GM23338 (cell line): ENCODE data around the gene GTSF1L. TPM values are rescaled to one million over a fixed set of nuclear protein-coding genes. Genes with fewer than 3 reads are reported as not detected.

Experiments
- ATAC-seq: fragments of 200-7000 bp; cut with Tn5 transposase; 3 replicates; pipeline ENCODE4 v1.9.1; 2020
- DNase-seq: peaks from one replicate; pipeline ENCODE4 v3.0.0-alpha.2; 2015; ENCODE audit warnings: low spot score
- H2AFZ ChIP-seq: fragments of 200-600 bp; sonication (generic); 2 replicates; pipeline ENCODE4 v1.8.0; 2016; ENCODE audit warnings: antibody characterized with exemption, mild to moderate bottlenecking, moderate library complexity
- H3F3A ChIP-seq: fragments of 200-600 bp; sonication (generic); replicated peaks from 2 replicates; pipeline ENCODE4 v1.8.0; 2017; ENCODE audit warnings: antibody characterized with exemption, mixed run types, low read depth
- H3K27ac ChIP-seq: fragments of 200-600 bp; sonication (generic); 2 replicates; pipeline ENCODE4 v1.6.1; 2016; ENCODE audit warnings: low read depth
- H3K27me3 ChIP-seq: fragments of 200-600 bp; sonication (generic); 2 replicates; pipeline ENCODE4 v1.8.0; 2016; ENCODE audit warnings: mild to moderate bottlenecking, mixed run types, moderate library complexity; ENCODE audit not compliant: insufficient read depth
- H3K36me3 ChIP-seq: fragments of 200-600 bp; sonication (generic); 2 replicates; pipeline ENCODE4 v1.8.0; 2016; ENCODE audit warnings: mild to moderate bottlenecking; ENCODE audit not compliant: insufficient read depth
- H3K4me1 ChIP-seq: fragments of 200-600 bp; sonication (generic); 2 replicates; pipeline ENCODE4 v1.8.0; 2016; ENCODE audit warnings: mild to moderate bottlenecking, moderate library complexity; ENCODE audit not compliant: insufficient read depth
- H3K4me2 ChIP-seq: fragments of 200-600 bp; sonication (generic); 2 replicates; pipeline ENCODE4 v1.7.1; 2017; ENCODE audit warnings: mixed run types
- H3K4me3 ChIP-seq: fragments of 200-600 bp; sonication (generic); 2 replicates; pipeline ENCODE4 v1.6.1; 2016; ENCODE audit warnings: mixed run types
- H3K79me2 ChIP-seq: fragments of 200-600 bp; sonication (generic); replicated peaks from 2 replicates; pipeline ENCODE4 v1.8.0; 2017; ENCODE audit warnings: mild to moderate bottlenecking; ENCODE audit not compliant: insufficient read depth
- H3K9me2 ChIP-seq: fragments of 200-600 bp; sonication (generic); 2 replicates; pipeline ENCODE4 v1.8.0; 2017; ENCODE audit not compliant: insufficient read depth
- H4K20me1 ChIP-seq: fragments of 200-600 bp; sonication (generic); replicated peaks from 2 replicates; pipeline ENCODE4 v1.8.0; 2017; ENCODE audit warnings: mild to moderate bottlenecking; ENCODE audit not compliant: insufficient read depth
- H3K27ac Mint-ChIP-seq: 2 replicates; pipeline ENCODE4 v1.8.0; 2020; ENCODE audit warnings: inconsistent platforms, mild to moderate bottlenecking, moderate library complexity, mixed read lengths
- H3K27me3 Mint-ChIP-seq: 3 replicates; pipeline ENCODE4 v1.8.0; 2022; ENCODE audit warnings: low read depth, mild to moderate bottlenecking, moderate library complexity, mixed read lengths, inconsistent platforms; ENCODE audit not compliant: insufficient read depth, poor library complexity
- H3K36me3 Mint-ChIP-seq: 3 replicates; pipeline ENCODE4 v1.8.0; 2021; ENCODE audit warnings: low read depth, mild to moderate bottlenecking, inconsistent platforms, moderate library complexity, mixed read lengths
- H3K4me1 Mint-ChIP-seq: 3 replicates; pipeline ENCODE4 v1.8.0; 2020; ENCODE audit warnings: mild to moderate bottlenecking, inconsistent platforms, mixed read lengths
- H3K4me3 Mint-ChIP-seq: 3 replicates; pipeline ENCODE4 v1.8.0; 2021; ENCODE audit warnings: moderate library complexity, mild to moderate bottlenecking, inconsistent platforms, mixed read lengths
- H3K9me3 Mint-ChIP-seq: 3 replicates; pipeline ENCODE4 v1.8.0; 2020; ENCODE audit warnings: moderate library complexity, mild to moderate bottlenecking, inconsistent platforms, mixed read lengths
- CREB1 ChIP-seq: fragments of 250-450 bp; sonication (Bioruptor Pico); IDR thresholded peaks from 2 replicates; pipeline ENCODE4 v1.5.0; 2020; ENCODE audit warnings: low read depth, mild to moderate bottlenecking, moderate library complexity
- ETS1 ChIP-seq: IDR thresholded peaks from 2 replicates; pipeline ENCODE4 v1.6.1; 2016; ENCODE audit warnings: antibody characterized with exemption
- EZH2 ChIP-seq: fragments of 200-600 bp; sonication (generic); IDR thresholded peaks from one replicate; pipeline ENCODE4 v1.8.0; 2017; ENCODE audit warnings: antibody characterized with exemption, mild to moderate bottlenecking, low read depth; ENCODE audit not compliant: unreplicated experiment
- EZH2phosphoT487 ChIP-seq: fragments of 200-600 bp; sonication (generic); IDR thresholded peaks from one replicate; pipeline ENCODE4 v1.8.1; 2018; ENCODE audit warnings: antibody characterized with exemption; ENCODE audit not compliant: unreplicated experiment
- ZNF114 ChIP-seq: fragments of 250-450 bp; sonication (Bioruptor Pico); IDR thresholded peaks from 2 replicates; pipeline ENCODE4 v1.5.0; 2020; ENCODE audit warnings: mild to moderate bottlenecking, moderate library complexity
- polyA plus RNA-seq: library from polyadenylated mRNA; unstranded; fragments of >200 nt; fragmentation: Nextera tagmentation; extraction: Ambion mirVana; gene quantifications from 2 replicates; pipeline ENCODE4 v1.2.1, GENCODE V29; 2016
- total RNA-seq: library from RNA; depleted of rRNA; stranded (reverse); fragments of >200 nt; shearing (Covaris generic); gene quantifications from 2 replicates; pipeline ENCODE4 v1.2.3, GENCODE V29; 2014
- TF ChIP-seq, protein P1 (sequence below), 2 experiments: fragments of 200-600 bp in 1 of 2; sonication (generic) in 1 of 2; conservative IDR thresholded peaks; 2 replicates each; pipeline versions ENCODE4 v1.5.1 to v1.6.1; 2016 to 2017; ENCODE audit warnings: antibody characterized with exemption in 2 of 2, low read depth in 2 of 2, mild to moderate bottlenecking in 2 of 2, moderate library complexity in 1 of 2
- TF ChIP-seq, protein P2 (sequence below): fragments of 250-450 bp; sonication (Bioruptor Pico); IDR thresholded peaks from 2 replicates; pipeline ENCODE4 v1.5.0; 2020; ENCODE audit warnings: mild to moderate bottlenecking, moderate library complexity

Gene GTSF1L
- total and polyA plus RNA-seq, 2 experiments from 2014 or later: not detected

DNA sequence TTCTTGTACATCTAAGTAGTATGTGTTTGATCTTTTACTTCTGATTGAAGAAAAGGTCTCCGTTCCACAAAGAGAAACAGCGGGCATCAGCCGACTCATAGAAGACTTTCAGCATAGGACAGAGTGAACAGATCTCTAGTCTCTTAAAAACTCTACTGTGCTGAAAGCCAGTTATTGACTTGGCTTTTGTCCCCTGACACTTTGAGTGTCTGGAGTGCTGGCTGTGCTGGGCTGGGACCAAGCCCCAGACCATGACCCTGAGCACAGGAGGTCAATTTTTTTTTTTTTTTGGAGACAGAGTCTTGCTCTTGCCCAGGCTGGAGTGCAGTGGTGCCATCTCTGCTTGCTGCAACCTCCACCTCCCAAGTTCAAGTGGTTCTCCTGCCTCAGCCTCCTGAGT lies 32.0 kb downstream of the GTSF1L start (continued):
- no peak for TF ChIP-seq CREB1 (CRISPR knock-in tag)
- no peak for TF ChIP-seq EZH2phosphoT487
- TF ChIP-seq EZH2: no peak
- TF ChIP-seq, protein P1, sequence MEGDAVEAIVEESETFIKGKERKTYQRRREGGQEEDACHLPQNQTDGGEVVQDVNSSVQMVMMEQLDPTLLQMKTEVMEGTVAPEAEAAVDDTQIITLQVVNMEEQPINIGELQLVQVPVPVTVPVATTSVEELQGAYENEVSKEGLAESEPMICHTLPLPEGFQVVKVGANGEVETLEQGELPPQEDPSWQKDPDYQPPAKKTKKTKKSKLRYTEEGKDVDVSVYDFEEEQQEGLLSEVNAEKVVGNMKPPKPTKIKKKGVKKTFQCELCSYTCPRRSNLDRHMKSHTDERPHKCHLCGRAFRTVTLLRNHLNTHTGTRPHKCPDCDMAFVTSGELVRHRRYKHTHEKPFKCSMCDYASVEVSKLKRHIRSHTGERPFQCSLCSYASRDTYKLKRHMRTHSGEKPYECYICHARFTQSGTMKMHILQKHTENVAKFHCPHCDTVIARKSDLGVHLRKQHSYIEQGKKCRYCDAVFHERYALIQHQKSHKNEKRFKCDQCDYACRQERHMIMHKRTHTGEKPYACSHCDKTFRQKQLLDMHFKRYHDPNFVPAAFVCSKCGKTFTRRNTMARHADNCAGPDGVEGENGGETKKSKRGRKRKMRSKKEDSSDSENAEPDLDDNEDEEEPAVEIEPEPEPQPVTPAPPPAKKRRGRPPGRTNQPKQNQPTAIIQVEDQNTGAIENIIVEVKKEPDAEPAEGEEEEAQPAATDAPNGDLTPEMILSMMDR (conservative IDR thresholded peaks at IDR 0.05; ENCODE audit: low read depth in 2 of 2): no peak
- TF ChIP-seq ZNF114 (CRISPR knock-in tag): no peak
- TF ChIP-seq ETS1: no peak

GRCh38 chr20:43691928-43692524 lies 34.8 kb downstream of the GTSF1L start:
- Histone ChIP-seq H3K27me3 (no peaks in the 10 kb centered on the region), H3F3A (no peaks in the 10 kb centered on the region), H2AFZ (no peak overlapping the region), H4K20me1 (peaks cover 20% of the 10 kb centered on the region), H3K4me1 (no peaks in the 10 kb centered on the region), H3K79me2 (no peaks in the 10 kb centered on the region), H3K4me2 (no peak overlapping the region), H3K36me3 (peaks cover 31% of the 10 kb centered on the region), H3K27ac (no peak overlapping the region), H3K4me3 (no peak overlapping the region), H3K9me2 (no peaks in the 10 kb centered on the region)
- no peaks in the 10 kb centered on the region for H3K27me3 Mint-ChIP-seq
- peak; percentile 74 for DNase-seq
- TF ChIP-seq CREB1 (CRISPR knock-in tag) (no peak), ZNF114 (CRISPR knock-in tag) (no peak)
- TF ChIP-seq, protein P2, sequence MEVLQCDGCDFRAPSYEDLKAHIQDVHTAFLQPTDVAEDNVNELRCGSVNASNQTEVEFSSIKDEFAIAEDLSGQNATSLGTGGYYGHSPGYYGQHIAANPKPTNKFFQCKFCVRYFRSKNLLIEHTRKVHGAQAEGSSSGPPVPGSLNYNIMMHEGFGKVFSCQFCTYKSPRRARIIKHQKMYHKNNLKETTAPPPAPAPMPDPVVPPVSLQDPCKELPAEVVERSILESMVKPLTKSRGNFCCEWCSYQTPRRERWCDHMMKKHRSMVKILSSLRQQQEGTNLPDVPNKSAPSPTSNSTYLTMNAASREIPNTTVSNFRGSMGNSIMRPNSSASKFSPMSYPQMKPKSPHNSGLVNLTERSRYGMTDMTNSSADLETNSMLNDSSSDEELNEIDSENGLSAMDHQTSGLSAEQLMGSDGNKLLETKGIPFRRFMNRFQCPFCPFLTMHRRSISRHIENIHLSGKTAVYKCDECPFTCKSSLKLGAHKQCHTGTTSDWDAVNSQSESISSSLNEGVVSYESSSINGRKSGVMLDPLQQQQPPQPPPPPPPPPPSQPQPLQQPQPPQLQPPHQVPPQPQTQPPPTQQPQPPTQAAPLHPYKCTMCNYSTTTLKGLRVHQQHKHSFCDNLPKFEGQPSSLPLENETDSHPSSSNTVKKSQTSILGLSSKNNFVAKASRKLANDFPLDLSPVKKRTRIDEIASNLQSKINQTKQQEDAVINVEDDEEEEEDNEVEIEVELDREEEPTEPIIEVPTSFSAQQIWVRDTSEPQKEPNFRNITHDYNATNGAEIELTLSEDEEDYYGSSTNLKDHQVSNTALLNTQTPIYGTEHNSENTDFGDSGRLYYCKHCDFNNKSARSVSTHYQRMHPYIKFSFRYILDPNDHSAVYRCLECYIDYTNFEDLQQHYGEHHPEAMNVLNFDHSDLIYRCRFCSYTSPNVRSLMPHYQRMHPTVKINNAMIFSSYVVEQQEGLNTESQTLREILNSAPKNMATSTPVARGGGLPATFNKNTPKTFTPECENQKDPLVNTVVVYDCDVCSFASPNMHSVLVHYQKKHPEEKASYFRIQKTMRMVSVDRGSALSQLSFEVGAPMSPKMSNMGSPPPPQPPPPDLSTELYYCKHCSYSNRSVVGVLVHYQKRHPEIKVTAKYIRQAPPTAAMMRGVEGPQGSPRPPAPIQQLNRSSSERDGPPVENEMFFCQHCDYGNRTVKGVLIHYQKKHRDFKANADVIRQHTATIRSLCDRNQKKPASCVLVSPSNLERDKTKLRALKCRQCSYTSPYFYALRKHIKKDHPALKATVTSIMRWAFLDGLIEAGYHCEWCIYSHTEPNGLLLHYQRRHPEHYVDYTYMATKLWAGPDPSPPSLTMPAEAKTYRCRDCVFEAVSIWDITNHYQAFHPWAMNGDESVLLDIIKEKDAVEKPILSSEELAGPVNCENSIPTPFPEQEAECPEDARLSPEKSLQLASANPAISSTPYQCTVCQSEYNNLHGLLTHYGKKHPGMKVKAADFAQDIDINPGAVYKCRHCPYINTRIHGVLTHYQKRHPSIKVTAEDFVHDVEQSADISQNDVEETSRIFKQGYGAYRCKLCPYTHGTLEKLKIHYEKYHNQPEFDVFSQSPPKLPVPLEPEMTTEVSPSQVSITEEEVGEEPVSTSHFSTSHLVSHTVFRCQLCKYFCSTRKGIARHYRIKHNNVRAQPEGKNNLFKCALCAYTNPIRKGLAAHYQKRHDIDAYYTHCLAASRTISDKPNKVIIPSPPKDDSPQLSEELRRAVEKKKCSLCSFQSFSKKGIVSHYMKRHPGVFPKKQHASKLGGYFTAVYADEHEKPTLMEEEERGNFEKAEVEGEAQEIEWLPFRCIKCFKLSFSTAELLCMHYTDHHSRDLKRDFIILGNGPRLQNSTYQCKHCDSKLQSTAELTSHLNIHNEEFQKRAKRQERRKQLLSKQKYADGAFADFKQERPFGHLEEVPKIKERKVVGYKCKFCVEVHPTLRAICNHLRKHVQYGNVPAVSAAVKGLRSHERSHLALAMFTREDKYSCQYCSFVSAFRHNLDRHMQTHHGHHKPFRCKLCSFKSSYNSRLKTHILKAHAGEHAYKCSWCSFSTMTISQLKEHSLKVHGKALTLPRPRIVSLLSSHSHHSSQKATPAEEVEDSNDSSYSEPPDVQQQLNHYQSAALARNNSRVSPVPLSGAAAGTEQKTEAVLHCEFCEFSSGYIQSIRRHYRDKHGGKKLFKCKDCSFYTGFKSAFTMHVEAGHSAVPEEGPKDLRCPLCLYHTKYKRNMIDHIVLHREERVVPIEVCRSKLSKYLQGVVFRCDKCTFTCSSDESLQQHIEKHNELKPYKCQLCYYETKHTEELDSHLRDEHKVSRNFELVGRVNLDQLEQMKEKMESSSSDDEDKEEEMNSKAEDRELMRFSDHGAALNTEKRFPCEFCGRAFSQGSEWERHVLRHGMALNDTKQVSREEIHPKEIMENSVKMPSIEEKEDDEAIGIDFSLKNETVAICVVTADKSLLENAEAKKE (CRISPR knock-in tag): no peak
- TF ChIP-seq, protein P1 (conservative IDR thresholded peaks at IDR 0.05; ENCODE audit: low read depth in 2 of 2): peak; percentile 67
- no peak overlapping the region; the same call in 1 of the 2 replicates for H3K27ac Mint-ChIP-seq
- H3K36me3 Mint-ChIP-seq: peaks cover 59% of the 10 kb centered on the region
- H3K4me1 Mint-ChIP-seq: no peaks in the 10 kb centered on the region
- H3K4me3 Mint-ChIP-seq: no peak overlapping the region
- H3K9me3 Mint-ChIP-seq: no peaks in the 10 kb centered on the region
- ATAC-seq: peak; percentile 84
